GM23248 (cell line): ENCODE measurements around the gene ADAMTSL5.

ENCODE experiments used
- EZH2 ChIP-seq: fragments of 200-600 bp; sonication (generic); IDR thresholded peaks from 2 replicates; pipeline ENCODE4 v1.6.1; 2018; ENCODE audit warnings: antibody characterized with exemption, mild to moderate bottlenecking; ENCODE audit not compliant: insufficient read depth, poor library complexity, severe bottlenecking
- EZH2phosphoT487 ChIP-seq: fragments of 200-600 bp; sonication (generic); IDR thresholded peaks from 2 replicates; pipeline ENCODE4 v1.6.1; 2018; ENCODE audit warnings: antibody characterized with exemption, moderate library complexity, mild to moderate bottlenecking, low read depth; ENCODE audit not compliant: insufficient read depth

GRCh38 chr19:1466461-1467214, 46.2 kb downstream of the ADAMTSL5 start:
- no peak for TF ChIP-seq EZH2
- no peak for TF ChIP-seq EZH2phosphoT487
